HUES6 (cell line): Measurements from ENCODE around the gene NTMT1.

ENCODE experiments used
- H3K27ac ChIP-seq: 2 replicates; pipeline ENCODE4 v1.7.0; 2013; ENCODE audit warnings: low read depth, mild to moderate bottlenecking, low read length, inconsistent platforms
- H3K27me3 ChIP-seq: 2 replicates; pipeline ENCODE4 v1.6.1; 2013; ENCODE audit warnings: low read length; ENCODE audit not compliant: control insufficient read depth, insufficient read depth
- H3K36me3 ChIP-seq: 2 replicates; pipeline ENCODE4 v1.6.1; 2013; ENCODE audit warnings: low read length; ENCODE audit not compliant: control insufficient read depth, insufficient read depth
- H3K4me1 ChIP-seq: 2 replicates; pipeline ENCODE4 v1.6.1; 2013; ENCODE audit warnings: low read length; ENCODE audit not compliant: control insufficient read depth, insufficient read depth
- H3K4me3 ChIP-seq: 2 replicates; pipeline ENCODE4 v1.5.1; 2013; ENCODE audit warnings: low read depth, low read length
- H3K9ac ChIP-seq: one replicate; pipeline ENCODE4 v1.6.1; 2013; ENCODE audit warnings: mild to moderate bottlenecking, low read length
- H3K9me3 ChIP-seq: 2 replicates; pipeline ENCODE4 v1.6.1; 2013; ENCODE audit warnings: low read depth, low read length; ENCODE audit not compliant: control insufficient read depth, insufficient read depth

The NTMT1 gene

GRCh38 chr9:129685220-129685932, 59.4 kb downstream of the NTMT1 start:
- Histone ChIP-seq H3K4me3 (no peak overlapping the region), H3K9ac (no peak overlapping the region), H3K27ac (no peak overlapping the region), H3K27me3 (no peaks in the 10 kb centered on the region), H3K36me3 (no peaks in the 10 kb centered on the region), H3K4me1 (peaks cover 2% of the 10 kb centered on the region; the same call in 1 of the 2 replicates), H3K9me3 (no peaks in the 10 kb centered on the region)
